ENCODE measurements around the gene KIZ.

DNA sequence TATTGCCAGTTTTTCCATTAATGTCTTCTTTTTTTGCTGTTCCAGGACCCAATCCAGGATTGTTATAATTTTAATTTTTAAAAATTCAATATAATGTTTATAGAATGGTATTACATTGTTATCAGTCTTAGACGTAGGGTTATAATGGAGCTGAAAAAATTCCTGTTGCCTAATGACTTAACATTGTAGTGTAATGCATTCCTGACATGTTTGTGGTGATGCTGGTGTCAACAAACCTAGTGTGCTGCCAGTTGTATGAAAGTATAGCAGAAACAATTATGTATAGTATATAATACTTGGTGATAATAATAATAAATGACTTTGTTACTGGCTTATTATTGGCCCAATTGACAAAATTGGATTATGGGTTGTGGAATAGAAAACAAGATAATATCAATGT, 30.4 kb downstream of the KIZ start:
- TF ChIP-seq, protein P1, sequence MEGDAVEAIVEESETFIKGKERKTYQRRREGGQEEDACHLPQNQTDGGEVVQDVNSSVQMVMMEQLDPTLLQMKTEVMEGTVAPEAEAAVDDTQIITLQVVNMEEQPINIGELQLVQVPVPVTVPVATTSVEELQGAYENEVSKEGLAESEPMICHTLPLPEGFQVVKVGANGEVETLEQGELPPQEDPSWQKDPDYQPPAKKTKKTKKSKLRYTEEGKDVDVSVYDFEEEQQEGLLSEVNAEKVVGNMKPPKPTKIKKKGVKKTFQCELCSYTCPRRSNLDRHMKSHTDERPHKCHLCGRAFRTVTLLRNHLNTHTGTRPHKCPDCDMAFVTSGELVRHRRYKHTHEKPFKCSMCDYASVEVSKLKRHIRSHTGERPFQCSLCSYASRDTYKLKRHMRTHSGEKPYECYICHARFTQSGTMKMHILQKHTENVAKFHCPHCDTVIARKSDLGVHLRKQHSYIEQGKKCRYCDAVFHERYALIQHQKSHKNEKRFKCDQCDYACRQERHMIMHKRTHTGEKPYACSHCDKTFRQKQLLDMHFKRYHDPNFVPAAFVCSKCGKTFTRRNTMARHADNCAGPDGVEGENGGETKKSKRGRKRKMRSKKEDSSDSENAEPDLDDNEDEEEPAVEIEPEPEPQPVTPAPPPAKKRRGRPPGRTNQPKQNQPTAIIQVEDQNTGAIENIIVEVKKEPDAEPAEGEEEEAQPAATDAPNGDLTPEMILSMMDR (conservative IDR thresholded peaks at IDR 0.05 in 1 of 2, IDR thresholded peaks at IDR 0.05 in 1 of 2; ENCODE audit: extremely low read depth in 1 of 2, insufficient read depth in 1 of 2, low read depth in 1 of 2, low read length in 2 of 2), result no peak
- TF ChIP-seq EZH2 (IDR thresholded peaks at IDR 0.05; ENCODE audit: borderline replicate concordance, low read length), result no peak

Measured in mammary epithelial cell (primary cell).